Psoas muscle (tissue), 8 donors: ENCODE data around the gene TCF20. TPM values are rescaled to one million over a fixed set of nuclear protein-coding genes. Genes with fewer than 3 reads are reported as not detected.

ENCODE experiments used
- ATAC-seq, 4 donors: fragments of 200-7000 bp; cut with Tn5 transposase; one replicate each; pipeline ENCODE4 v1.9.1; 2020; ENCODE audit warnings: moderate library complexity in 3 of 4, mild to moderate bottlenecking in 2 of 4
- DNase-seq, 2 donors: peaks; one replicate each; pipeline ENCODE4 v3.0.0-alpha.2; 2020
- H3K27ac ChIP-seq: fragments of 200-600 bp; one replicate; pipeline ENCODE4 v1.8.0; 2022
- H3K27me3 ChIP-seq, 3 donors: fragments of 200-600 bp in 1 of 3; one replicate each; pipeline versions ENCODE4 v1.6.1 to v1.8.0; 2013 to 2022; ENCODE audit warnings: low read length in 2 of 3, mild to moderate bottlenecking in 2 of 3, moderate library complexity in 1 of 3; ENCODE audit not compliant: insufficient read depth in 3 of 3
- H3K36me3 ChIP-seq, 2 donors: fragments of 200-600 bp in 1 of 2; one replicate each; pipeline versions ENCODE4 v1.6.1 to v1.8.0; 2013 to 2022; ENCODE audit warnings: low read depth in 1 of 2, mild to moderate bottlenecking in 1 of 2, moderate library complexity in 1 of 2; ENCODE audit not compliant: insufficient read depth in 1 of 2
- H3K4me1 ChIP-seq: fragments of 200-600 bp; one replicate; pipeline ENCODE4 v1.8.0; 2022
- H3K4me3 ChIP-seq: fragments of 200-600 bp; one replicate; pipeline ENCODE4 v1.8.0; 2022; ENCODE audit warnings: mild to moderate bottlenecking
- H3K9me3 ChIP-seq: fragments of 200-600 bp; one replicate; pipeline ENCODE4 v1.8.0; 2022
- WGBS, 3 donors: extraction: QIAGEN DNeasy Blood & Tissue Kit; methylation state at CpG; one replicate each; pipeline versions ENCODE4 v1.1.6 to v1.1.7; 2013; 5-methylcytosine and 5-hydroxymethylcytosine counted together
- intact Hi-C, 2 donors: fragments of 100-400 bp; cut with DNase I; formaldehyde crosslinking; loops; one replicate each; pipeline versions ENCODE4 v1.11.0 to v1.14.2; 2022
- polyA plus RNA-seq, 3 donors: library from polyadenylated mRNA; stranded (reverse); fragments of 200-250 nt; gene quantifications; one replicate each; pipeline ENCODE4 v1.2.3, GENCODE V29; 2013
- total RNA-seq, 4 donors: library from RNA; stranded (reverse); fragmentation: NEBNext Ultra II Directional in 2 of 4; extraction: Animal tissue kit (Norgen Biotek cat#: 25700) in 2 of 4; gene quantifications; one replicate each; pipeline versions ENCODE4 v1.2.1 to v1.2.4, GENCODE V29; 2021 to 2023
- TF ChIP-seq, protein P1 (sequence below): fragments of 200-600 bp; IDR thresholded peaks from one replicate; pipeline ENCODE4 v1.8.0; 2022; ENCODE audit warnings: antibody characterized with exemption
- donor health status: healthy with polysubstance abuse.
- donor health status: DM: no; HTN: no; CAD: no; lungs with moderate emphysema.
- donor health status: Bipolar disorder and iron deficiency.
- donor health status: healthy.
- donor health status: DM: yes; HTN: yes; CAD: no.
- donor health status: DM: no; HTN: no; CAD: no.
- donor health status: DM: no; HTN: no; CAD: no.
- donor health status: DM: yes; HTN: yes; CAD: no.

Gene TCF20
- total and polyA plus RNA-seq, 7 donors = 3.2 to 14.9 (median 10.1) TPM

DNA sequence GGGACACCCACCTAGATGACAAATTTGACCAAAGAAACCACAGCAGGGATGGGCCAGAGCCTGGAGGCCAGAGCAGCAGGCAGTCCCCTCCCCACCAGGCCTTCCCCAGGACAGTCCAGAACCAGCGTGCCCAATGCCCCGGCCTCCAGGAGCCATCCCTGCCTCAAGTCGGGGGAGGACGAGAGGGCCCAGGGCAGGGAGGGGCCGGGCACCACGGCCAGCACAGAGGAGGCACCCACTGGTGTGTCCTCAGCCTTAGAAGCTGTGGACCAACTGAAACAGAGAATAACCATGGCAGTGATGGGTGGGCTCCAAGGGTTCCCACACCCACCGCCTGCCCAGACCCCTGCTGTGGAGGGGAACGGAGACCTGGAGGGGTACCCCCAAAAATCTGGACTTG is 28.3 kb upstream of the TCF20 start:
- Histone ChIP-seq H3K27me3 (peaks cover 0 to 23% (median 3%) of the 10 kb centered on the region in 3 donors), H3K4me3 (no peak overlapping the region), H3K36me3 (no peaks in the 10 kb centered on the region), H3K9me3 (no peaks in the 10 kb centered on the region), H3K27ac (no peak overlapping the region), H3K4me1 (no peaks in the 10 kb centered on the region)
- intact Hi-C loops = no loop called here
- 48 to 59% (median 52%) methylated on average over 8 of the region's 8 CpGs for WGBS, 3 donors
- TF ChIP-seq, protein P1, sequence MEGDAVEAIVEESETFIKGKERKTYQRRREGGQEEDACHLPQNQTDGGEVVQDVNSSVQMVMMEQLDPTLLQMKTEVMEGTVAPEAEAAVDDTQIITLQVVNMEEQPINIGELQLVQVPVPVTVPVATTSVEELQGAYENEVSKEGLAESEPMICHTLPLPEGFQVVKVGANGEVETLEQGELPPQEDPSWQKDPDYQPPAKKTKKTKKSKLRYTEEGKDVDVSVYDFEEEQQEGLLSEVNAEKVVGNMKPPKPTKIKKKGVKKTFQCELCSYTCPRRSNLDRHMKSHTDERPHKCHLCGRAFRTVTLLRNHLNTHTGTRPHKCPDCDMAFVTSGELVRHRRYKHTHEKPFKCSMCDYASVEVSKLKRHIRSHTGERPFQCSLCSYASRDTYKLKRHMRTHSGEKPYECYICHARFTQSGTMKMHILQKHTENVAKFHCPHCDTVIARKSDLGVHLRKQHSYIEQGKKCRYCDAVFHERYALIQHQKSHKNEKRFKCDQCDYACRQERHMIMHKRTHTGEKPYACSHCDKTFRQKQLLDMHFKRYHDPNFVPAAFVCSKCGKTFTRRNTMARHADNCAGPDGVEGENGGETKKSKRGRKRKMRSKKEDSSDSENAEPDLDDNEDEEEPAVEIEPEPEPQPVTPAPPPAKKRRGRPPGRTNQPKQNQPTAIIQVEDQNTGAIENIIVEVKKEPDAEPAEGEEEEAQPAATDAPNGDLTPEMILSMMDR = no peak
- ATAC-seq = no peak
- no peak for DNase-seq

- peaks cover 0 to 23% (median 3%) of the 10 kb centered on the region in 3 donors for H3K27me3 ChIP-seq
- 47 to 55% (median 51%) methylated on average over 2 of the region's 2 CpGs for WGBS, 3 donors
- TF ChIP-seq, protein P1 = no peak
- no peaks in the 10 kb centered on the region for H3K9me3 ChIP-seq
- ATAC-seq = no peak
- no peak overlapping the region for H3K4me3 ChIP-seq
- H3K4me1 ChIP-seq = no peaks in the 10 kb centered on the region
- no peak overlapping the region for H3K27ac ChIP-seq
- no peak for DNase-seq
- H3K36me3 ChIP-seq = no peaks in the 10 kb centered on the region
- intact Hi-C loops = no loop called here
Measured at GRCh38 chr22:42297778-42298177, 27.3 kb upstream of the TCF20 start.

- no peak overlapping the region for H3K27ac ChIP-seq
- ATAC-seq (no peak), DNase-seq (no peak)
- H3K4me1 ChIP-seq = no peaks in the 10 kb centered on the region
- H3K36me3 ChIP-seq = no peaks in the 10 kb centered on the region
- no peaks in the 10 kb centered on the region for H3K9me3 ChIP-seq
- H3K4me3 ChIP-seq = no peak overlapping the region
- WGBS, 3 donors = 80 to 88% (median 83%) methylated on average over 3 of the region's 3 CpGs
- intact Hi-C loops = no loop called here
- TF ChIP-seq, protein P1 = no peak
- peaks cover 0 to 19% (median under 1%) of the 10 kb centered on the region in 3 donors for H3K27me3 ChIP-seq
Measured at GRCh38 chr22:42296883-42297282, 26.4 kb upstream of the TCF20 start.

- Histone ChIP-seq H3K27me3 (peaks cover 0 to 17% (median 0%) of the 10 kb centered on the region in 3 donors), H3K9me3 (no peaks in the 10 kb centered on the region), H3K36me3 (no peaks in the 10 kb centered on the region), H3K4me1 (no peaks in the 10 kb centered on the region), H3K27ac (no peak overlapping the region), H3K4me3 (no peak overlapping the region)
- ATAC-seq = no peak
- 12 to 21% (median 13%) methylated on average over 18 to 19 of the region's 19 CpGs for WGBS, 3 donors
- TF ChIP-seq, protein P1 = no peak
- intact Hi-C loops = no loop called here
- no peak for DNase-seq
Measured at GRCh38 chr22:42296381-42296853, 26.0 kb upstream of the TCF20 start.
